GM19238 (cell line): ENCODE measurements around the gene LAMC1.

Experiments used
- DNase-seq: peaks from one replicate; pipeline ENCODE4 v3.0.0; 2011; ENCODE audit warnings: low spot score; ENCODE audit not compliant: insufficient read length

Gene LAMC1

DNA sequence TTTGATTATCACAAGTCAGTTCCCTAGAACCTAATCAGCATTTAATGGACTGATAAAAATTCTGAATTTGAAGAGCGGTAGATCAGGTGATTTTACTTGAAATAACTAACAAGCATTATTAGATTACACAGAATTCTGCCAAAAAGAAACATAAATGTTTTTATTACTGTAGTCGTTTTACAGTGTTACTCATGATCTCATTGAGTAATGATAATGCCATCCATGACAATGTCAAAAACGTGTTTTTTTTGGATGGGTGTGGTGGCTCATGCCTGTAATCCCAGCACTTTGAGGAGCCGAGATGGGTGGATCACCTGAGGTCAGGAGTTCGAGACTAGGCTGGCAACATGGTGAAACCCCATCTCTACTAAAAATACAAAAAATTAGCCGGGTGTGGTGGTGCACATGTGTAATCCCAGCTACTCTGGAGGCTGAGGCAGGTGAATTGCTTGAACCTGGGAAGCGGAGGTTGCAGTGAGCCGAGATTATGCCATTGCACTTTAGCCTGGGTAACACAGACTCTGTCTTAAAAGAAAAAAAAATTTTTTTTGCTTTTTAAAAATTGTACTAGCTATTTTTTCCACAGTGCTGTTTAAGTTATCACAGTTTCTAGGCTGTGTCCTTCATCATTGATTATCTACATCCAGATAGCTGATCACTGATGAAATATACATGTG is 56.6 kb downstream of the LAMC1 start:
- no peak for DNase-seq

DNA sequence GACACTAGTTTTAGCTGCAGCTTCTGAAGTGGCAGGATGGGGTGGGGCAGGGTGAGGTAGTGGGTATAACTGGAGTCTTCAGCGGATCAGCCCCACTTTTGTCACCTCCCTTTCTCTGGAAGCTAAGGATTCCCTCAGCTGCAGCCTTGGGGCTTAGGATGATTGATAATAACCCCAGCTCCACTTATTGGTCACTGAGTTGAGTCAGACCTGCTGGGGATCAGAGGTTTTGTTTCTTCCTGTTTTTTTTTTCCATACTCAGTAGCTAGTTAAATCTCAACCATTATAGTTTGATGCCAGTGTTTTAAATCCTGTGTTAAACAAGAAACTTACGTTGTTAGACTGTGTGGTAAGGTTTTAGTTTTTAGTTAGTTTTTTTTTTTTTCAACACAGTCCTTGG is 57.2 kb downstream of the LAMC1 start:
- no peak for DNase-seq

DNA sequence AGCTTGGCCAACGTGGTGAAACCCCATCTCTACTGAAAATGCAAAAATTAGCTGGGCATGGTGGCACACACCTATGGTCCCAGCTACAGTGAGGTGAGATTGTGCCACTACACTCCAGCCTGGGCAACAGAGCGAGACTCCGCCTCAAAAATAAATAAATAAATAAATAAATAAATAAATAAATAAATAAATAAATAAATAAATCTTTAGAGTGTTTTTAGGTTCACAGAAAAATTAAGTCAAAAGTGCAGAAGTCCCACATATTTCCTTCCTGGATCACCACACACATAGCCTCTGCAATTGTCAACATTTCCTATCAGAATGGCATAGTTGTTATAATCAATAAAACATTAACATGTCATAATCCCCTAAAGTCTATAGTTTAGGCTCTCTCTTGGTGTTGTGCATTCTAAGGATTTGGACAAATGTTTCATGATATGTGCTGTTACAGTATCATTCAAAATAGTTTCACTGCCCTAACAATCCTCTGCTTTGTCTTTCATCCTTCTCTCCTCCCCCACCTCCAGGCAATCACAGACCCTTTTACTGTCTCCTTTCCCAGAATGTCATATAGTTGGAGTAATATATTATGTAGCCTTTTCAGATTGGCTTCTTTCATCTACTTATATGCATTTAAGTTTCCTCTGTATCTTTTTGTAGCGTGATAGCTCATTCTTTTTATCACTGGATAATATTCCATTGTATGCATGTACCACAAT is 58.3 kb downstream of the LAMC1 start:
- no peak for DNase-seq

DNA sequence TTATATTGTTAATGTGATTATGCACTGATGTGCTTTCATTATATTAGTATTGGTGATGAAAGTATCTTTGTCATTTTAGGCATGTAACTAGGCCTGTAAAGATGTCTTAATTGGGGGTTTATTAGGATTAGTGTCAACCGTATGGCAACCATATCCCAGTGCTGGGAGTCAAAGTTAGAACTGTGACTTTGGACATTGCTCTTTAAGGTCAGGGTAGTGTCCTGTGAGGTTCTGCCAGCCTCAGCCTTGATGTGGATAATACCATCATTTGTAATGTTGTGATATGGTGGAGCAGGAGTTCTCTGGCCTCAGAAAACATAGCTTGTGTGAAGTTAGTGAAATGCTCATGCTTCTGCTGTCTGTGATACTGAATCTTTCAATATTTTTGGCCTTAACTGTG is 59.4 kb downstream of the LAMC1 start:
- DNase-seq, result no peak

DNA sequence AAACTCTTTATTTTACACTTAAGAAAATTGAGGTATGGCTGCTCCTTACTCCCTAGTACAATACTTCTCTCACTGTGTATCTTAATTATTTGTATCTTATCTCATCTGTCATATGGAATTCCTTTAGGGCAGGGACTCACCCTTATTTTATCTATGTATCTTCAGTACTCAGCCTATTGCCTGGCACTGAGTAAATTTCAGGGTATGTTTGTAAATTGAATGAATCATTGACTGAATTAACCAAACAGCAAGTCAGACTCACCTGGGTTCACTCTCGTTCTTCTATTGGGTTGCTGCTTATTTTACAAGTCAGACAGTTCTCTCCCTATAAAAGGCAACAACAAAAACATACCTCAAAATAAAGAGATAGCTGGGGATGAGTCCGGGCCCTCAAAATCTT is 63.8 kb downstream of the LAMC1 start:
- no peak for DNase-seq

DNA sequence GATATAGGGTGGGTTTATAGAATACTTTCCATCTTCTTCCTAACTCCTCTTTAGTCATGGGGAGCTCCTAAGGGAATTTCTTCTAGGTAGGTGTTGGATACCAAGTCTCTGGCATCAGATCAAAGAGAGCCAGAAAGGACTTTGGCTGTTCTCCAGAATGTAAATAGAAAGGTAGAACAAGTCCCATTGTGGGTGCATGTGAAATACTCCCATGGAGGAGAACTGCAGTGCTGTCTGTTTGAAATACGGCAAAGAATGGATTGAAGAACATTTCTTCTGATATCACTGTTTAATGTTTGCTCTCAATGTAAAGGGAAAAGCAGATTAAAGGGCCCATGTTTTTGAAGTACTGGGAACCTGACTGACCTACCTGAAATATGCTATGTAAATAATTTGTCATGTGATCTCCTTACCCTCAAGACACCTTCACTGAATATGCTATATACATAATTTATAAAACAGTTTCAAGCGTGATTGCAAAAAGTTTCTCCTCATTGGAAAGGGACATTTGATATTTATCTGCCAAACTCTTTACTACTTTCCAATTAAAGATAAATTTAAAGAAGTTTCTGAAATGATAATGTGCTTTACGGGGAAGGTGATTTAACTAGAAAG is 65.9 kb downstream of the LAMC1 start:
- no peak for DNase-seq

DNA sequence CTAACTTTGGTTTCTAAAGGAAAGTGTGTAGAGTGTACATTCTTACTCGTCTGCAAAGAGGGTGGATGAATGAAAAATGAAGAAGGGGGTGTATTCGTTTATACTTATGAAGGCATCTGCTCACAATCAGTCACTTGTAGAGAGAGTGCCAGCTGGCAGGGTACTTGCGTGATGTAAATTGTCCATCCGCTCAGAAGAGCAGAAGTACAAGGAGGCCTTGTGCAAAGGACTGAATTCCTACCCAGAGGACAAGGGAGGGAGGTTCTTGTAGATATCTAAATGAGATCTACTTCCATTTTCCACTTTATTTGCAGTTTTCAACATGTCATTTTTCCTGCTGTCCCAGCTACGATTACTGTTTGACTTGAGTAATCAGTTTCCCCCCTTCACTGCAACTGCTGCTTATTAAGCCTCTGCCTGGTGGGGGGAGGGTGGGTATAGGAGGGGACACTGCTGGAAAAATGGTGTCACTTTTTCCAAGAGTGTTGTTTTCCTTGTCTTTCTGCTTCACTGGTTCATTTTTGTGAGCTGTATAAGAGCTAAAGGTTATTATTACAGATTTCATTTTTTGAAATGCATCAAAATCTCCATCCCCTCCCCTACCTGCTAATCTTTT is 67.3 kb downstream of the LAMC1 start:
- no peak for DNase-seq

DNA sequence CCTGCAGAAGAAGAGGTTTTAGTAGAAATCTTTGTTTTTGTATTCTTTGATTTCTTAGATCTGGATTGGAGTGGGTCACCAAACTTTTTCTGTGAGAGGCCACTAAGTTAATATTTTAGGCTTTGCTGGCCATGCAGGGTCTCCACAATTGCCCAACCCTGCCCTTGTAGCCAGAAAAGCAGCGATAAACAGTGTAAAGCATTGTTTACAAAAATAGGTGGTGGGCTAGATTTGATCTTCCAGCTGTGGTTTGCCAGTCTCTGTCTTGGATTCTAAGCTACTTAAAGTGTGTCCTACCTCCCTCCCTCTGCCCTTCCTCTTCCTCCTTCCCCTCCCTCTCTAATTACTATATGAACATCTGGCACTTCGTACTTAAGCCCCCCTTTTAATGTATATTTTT is 68.0 kb downstream of the LAMC1 start:
- DNase-seq, result no peak

DNA sequence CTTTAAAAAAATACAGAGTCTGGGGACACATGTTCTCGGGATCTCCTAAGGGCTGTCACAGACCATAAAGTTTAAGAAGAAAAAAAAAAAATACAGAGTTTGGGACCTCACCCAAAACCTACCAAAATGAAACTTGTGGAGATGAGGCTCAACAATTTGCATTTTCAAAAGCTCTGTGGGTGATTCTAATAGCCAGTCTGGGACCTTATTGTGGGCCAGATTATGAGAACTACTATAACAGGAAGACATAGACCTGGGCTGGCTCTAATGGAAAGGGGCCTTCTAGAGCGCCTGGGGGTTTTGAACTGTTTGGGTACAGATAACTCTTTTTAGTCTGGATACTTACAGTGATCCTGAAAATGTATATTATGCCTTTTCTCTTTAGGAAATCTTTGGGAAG is 69.1 kb downstream of the LAMC1 start:
- no peak for DNase-seq

DNA sequence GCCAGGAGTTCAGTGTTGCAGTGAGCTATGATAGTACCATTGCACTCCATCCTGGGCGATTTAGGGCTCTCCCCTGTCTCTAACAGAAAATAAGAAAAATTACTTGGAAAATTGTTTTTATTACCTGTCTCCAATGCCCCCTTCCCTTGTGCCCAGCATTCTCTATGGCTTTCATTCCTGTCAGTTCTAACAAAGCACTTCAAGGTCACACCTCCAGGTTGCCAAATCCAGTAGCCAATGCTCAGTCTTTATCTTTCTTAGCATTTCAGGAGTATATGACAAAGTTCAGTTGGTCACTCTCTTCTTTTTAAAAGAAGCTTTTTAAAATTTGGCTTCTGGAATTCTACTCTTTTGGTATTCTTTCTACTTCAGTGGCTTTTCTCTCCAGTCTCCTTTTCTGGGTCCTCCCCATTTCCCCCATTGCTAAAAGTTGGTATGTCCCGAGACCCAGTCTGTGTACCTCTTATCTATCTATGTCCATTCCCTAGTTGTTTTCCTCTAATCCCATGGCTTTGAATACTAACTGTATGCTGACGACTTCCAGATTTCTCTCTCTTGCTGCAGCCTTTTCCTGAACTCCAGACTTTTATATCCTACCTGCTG is 69.9 kb downstream of the LAMC1 start:
- no peak for DNase-seq

DNA sequence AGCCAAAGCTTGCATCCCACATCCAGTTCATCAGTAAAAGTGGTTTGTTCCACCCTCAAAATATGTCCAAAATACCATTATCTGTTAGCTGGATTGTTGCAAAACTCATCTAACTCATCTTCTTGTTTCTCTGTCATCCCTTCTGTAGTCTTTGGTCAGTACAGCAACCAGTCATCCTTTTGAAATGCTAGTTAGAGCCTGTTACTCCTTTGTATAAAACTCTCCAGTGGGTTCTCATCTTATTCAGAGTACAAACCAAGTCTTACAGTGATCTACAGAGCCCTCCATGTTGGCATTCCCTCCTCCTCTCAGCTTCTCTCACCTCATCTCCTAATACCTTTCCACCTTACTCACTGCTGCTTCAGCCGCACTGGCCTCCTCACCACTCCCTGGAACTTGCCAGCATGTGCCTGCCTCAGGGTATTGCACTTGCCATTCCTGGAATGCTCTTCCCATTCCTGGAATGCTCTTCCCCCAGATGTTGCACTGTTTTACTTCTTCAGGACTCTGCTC is 70.6 kb downstream of the LAMC1 start:
- no peak for DNase-seq

DNA sequence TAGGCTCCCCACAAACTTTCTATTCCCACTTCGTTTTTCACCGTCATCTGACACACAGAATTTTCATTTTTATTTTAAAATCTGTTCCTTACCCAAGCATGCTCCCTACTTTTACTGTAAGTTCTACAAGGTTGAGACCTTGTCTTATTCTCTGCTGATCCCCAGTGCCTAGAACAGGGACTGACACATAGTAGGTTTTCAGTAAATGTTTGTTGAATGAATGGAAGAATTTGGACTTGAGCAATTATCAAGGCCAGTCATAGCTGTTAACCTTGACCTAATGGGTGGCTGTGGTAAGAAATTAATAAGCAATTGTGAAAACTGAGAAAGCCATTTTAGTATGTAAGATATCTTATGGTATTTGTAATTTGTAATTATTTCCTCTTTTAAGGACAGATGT is 71.1 kb downstream of the LAMC1 start:
- DNase-seq, result no peak

DNA sequence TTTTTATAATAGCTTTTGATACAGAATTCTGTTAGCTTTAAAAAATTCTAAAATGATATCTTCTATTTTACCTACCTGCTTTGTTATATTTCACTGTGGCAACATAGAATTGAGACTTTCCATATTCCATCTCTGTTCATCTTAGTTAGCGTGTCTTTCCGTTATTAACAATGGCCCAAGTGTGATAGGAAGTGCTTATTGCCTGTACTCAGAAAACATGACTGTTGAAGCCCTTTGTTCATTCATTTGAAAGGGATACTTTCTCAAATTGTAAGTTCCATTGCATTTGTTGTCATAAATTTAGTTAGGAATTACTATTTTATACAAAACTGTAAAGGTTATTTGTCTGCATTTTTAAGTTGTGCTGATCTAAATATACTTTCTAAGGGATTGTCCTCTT is 73.1 kb downstream of the LAMC1 start:
- no peak for DNase-seq

DNA sequence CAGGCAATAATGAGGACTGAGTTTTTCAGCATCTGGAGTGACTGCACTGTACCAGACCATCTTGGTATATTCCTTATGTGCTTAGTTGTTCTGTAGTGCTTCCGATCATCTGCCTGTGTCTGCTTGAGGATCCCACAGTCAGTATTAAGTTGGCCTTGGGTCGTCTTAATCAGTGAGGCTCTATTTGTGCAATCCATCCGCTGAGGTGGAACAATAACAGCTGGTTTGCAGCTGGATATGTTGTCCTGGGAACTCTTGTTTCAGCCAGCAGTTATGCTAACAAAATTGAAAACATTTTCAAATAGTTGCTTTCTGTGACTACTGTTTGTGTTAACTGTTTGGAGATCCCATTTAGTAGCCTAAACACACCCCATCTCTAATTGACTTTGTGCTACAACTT is 73.7 kb downstream of the LAMC1 start:
- no peak for DNase-seq

DNA sequence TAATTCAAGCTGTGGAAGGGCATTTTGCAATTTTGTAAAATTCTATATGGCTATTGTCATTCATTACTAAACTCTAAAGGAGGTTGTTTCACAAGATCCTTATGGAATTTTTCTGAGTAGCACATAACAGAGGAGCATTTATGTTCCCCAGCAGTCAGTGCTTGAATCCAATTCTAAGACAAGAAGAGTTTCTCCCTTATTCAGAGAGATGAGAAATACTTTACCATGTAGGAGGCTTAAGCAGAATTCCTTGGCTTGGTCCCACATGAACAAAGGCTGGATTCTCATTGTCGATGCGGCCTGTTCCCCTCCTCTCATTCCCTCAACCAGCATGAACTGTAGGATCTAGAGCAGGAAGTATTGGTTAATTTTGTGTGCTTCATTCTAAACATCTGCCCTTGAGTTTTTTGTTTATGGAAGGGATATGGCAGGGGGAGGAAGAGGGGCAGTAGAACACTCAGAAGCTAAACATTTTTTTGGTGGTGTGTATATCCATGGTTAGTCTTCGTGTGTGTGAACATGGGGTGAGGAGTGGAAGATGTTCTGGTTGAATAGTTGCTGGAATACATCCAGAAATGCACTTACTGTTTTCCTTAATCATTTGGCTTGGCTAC is 74.3 kb downstream of the LAMC1 start:
- no peak for DNase-seq

DNA sequence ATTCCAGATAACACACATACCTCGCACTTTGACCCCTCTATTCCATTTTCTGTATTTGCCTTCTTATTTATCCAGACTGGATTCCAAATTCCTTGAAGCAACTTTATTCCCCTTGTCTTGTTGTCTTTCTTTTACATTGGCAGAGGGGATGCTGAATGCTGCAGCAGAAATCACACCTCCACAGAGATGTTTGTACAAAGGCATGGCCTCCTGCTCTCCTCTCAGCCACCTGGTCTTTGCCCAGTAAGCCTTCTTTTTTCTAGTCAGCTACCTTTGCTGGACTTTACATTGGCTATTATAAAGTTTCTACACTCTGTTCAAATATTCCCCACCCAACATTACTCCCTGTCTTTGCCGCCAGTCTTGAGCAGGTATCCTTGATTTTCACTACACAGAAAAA is 75.1 kb downstream of the LAMC1 start:
- DNase-seq, result no peak

DNA sequence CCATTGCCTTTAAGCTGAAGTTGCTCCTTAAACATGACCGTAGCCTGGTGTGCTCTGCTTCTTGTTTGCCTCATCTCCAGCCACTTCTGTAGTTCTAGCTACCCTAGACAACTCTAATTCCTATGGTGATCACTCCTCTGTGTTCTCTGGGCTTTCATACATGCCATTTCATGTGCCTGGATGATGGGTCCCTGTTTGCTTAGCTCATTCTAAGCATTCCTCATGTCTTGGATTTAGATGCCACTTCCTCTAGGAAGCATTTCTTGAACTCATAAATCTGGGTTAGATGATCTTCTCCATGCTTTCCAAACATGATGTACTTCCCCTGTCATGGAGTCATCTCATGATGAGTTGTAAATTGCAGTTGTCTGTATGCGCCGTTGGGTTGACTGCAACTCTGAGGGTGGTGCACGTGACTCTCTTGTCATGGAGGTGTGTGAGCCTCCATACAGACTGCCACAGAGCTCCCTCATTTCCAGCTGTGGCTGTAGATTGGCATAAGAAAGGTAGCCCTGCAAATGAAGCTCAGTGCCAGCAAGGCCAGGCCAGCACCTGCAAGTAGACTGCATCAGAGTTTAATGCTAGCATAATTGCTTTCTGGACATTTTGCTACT is 77.2 kb downstream of the LAMC1 start:
- no peak for DNase-seq

DNA sequence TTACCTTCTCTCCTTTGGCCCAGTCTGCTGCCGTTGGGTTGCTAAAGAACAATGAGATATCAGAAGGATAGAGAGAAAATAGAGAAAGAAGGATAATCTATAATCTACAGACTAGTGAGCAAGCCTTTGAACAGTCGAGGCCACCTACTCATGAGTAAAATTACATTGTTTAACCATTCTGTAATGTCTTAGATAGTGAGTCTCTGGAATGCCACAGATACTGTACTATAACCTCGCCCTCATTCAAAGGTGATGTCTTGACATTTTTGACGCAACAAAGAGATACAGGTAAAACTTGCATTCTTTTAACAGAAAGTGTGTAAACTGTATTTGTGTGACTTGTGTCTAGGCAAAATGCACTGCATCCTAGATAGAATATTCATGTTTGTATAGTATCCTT is 77.9 kb downstream of the LAMC1 start:
- DNase-seq, result no peak

DNA sequence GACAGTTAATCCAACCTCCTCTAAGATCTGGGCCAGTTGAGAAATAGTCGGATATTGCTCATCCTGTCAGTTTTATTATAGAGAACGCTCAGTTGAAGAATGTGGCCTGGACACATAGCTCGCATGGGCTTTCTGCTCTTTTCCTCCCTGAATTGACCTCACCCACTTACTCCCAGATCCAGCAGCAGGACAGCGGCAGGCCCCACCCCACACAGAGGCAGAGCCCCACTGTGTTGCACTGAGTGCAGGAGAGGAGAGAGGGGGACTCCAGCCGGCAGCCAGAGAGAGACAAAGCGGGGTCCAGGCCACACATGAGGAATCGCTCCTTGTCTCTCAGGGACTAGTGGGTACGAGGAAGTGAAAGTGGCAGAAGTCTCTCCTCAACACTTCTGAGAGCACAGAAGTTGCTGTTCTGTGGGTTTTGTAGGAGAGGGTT is 78.6 kb downstream of the LAMC1 start:
- peak; percentile 10 for DNase-seq

DNA sequence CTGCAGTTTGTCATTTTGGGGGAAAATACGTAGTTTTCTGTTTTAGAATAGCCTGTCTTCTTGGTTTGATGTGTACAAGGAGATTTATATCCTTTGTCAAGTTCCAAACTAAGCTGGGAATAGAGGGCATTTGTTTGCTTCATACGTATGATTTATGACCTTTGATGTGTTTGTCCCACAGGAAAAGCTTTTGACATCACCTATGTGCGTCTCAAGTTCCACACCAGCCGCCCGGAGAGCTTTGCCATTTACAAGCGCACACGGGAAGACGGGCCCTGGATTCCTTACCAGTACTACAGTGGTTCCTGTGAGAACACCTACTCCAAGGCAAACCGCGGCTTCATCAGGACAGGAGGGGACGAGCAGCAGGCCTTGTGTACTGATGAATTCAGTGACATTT is 79.9 kb downstream of the LAMC1 start:
- no peak for DNase-seq

DNA sequence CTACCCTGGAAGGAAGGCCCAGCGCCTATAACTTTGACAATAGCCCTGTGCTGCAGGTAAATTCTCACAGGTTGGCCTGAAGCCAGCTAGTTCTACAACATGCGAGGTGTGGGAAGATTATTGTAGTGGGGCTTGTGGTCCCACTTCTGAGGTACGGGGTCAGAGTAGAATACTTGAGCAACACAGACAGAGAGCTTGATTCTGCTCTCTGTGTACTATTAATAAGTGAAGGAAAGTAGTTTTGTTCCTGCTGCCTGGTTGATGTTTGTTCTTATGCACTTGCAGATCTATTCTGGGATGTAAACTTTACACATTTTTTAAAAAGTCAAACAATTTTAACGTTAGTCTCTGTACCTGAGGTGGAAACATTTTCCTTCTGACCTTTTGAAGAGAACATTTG is 80.4 kb downstream of the LAMC1 start:
- DNase-seq, result no peak
